COLO668 (cell line): ENCODE measurements around the gene CCDC90B.
A peak's percentile ranks its signal among the peaks of the same experiment; 100 is the strongest.
"Not testable (repeated sequence)": the region's sequence is repeated elsewhere in the genome, so short reads cannot be mapped to it uniquely, and the experiment has no call there.

Experiments
- DNase-seq: peaks from one replicate; lab custom pipeline; 2025; ENCODE audit not compliant: unreplicated experiment; lab: John Stamatoyannopoulos, UW

Gene CCDC90B

GRCh38 chr11:83285771-83286528 lies at the start of gene CCDC90B:
Gene CCDC90B, minus strand, starts transcription at chr11:83286367. Its CDS starts 395 bp downstream, at chr11:83285972.
- DNase-seq, result peak; percentile 94

- DNase-seq, result no peak
Measured at GRCh38 chr11:83335446-83336070, 49.4 kb upstream of the CCDC90B start.

- no peak for DNase-seq
Measured at GRCh38 chr11:83330303-83330702, 44.1 kb upstream of the CCDC90B start.

GRCh38 chr11:83326326-83326725 lies 40.2 kb upstream of the CCDC90B start:
- DNase-seq, result no peak

- DNase-seq, result no peak
Measured at GRCh38 chr11:83319346-83319745, 33.2 kb upstream of the CCDC90B start.

GRCh38 chr11:83318931-83319330 lies 32.8 kb upstream of the CCDC90B start:
- no peak for DNase-seq

- DNase-seq, result no peak
Measured at GRCh38 chr11:83317757-83318690, 31.9 kb upstream of the CCDC90B start.

- DNase-seq, result not testable (repeated sequence)
Measured at GRCh38 chr11:83316897-83317268, 30.7 kb upstream of the CCDC90B start.

GRCh38 chr11:83316143-83316896 lies 30.2 kb upstream of the CCDC90B start:
- DNase-seq, result not testable (repeated sequence)

GRCh38 chr11:83312430-83312829 lies 26.3 kb upstream of the CCDC90B start:
- DNase-seq, result no peak

- no peak for DNase-seq
Measured at GRCh38 chr11:83311701-83312100, 25.5 kb upstream of the CCDC90B start.

- no peak for DNase-seq
Measured at GRCh38 chr11:83310718-83311117, 24.6 kb upstream of the CCDC90B start.

- not testable (repeated sequence) for DNase-seq
Measured at GRCh38 chr11:83308536-83308935, 22.4 kb upstream of the CCDC90B start.

- no peak for DNase-seq
Measured at GRCh38 chr11:83306200-83307080, 20.3 kb upstream of the CCDC90B start.

GRCh38 chr11:83303316-83303715 lies 17.1 kb upstream of the CCDC90B start:
- DNase-seq, result no peak

- DNase-seq, result no peak
Measured at GRCh38 chr11:83302151-83302550, 16.0 kb upstream of the CCDC90B start.

- DNase-seq, result no peak
Measured at GRCh38 chr11:83299681-83300080, 13.5 kb upstream of the CCDC90B start.

- no peak for DNase-seq
Measured at GRCh38 chr11:83294208-83294607, 8.0 kb upstream of the CCDC90B start.

- DNase-seq, result no peak
Measured at GRCh38 chr11:83293457-83293774, 7.2 kb upstream of the CCDC90B start.
